ENCODE measurements around the gene LRRK1.

LRRK1 gene

DNA sequence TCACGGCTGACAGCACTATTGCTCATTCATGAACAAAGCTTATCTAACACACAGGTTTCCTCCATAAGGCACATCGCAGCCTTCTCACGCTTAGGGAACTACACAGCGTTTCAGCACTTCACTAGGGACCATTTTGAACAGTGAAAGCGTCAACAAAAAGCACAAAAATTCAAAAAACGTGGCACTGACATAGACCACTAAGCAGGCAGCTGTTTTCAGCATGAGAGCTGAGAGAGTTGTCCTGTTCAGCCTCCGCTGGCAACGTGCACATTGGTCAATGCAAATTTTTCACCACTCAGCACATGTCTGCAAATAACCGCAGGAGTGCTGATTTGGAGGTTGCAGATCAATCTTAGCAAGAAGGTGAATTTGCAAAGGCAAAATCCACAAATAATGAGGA, 109.2 kb downstream of the LRRK1 start:
- Histone ChIP-seq H3K27ac (ENCODE audit: insufficient read depth in 1 of 2, low read depth in 1 of 2, low read length in 2 of 2, poor library complexity in 1 of 2, severe bottlenecking in 2 of 2) (no peak overlapping the region), H3K9me3 (ENCODE audit: control extremely low read depth in 1 of 5, control insufficient read depth in 4 of 5, insufficient read depth in 2 of 5, low read depth in 1 of 5, low read length in 4 of 5) (no peaks in the 10 kb centered on the region), H3K4me3 (ENCODE audit: control insufficient read depth in 1 of 7, extremely low read depth in 1 of 7, insufficient read depth in 4 of 7, low read depth in 2 of 7, low read length in 6 of 7) (no peak overlapping the region), H3K27me3 (replicated peaks in 2 of 5; ENCODE audit: control insufficient read depth in 4 of 5, insufficient read depth in 5 of 5, low read length in 4 of 5) (no peaks in the 10 kb centered on the region), H3K36me3 (ENCODE audit: control insufficient read depth in 4 of 4, insufficient read depth in 4 of 4, low read length in 3 of 4) (peaks cover 2 to 76% (median 51%) of the 10 kb centered on the region in 4 experiments), H3K4me1 (ENCODE audit: control extremely low read depth in 1 of 4, control insufficient read depth in 4 of 4, insufficient read depth in 4 of 4, low read length in 3 of 4) (peaks cover 0 to 6% (median 1%) of the 10 kb centered on the region in 4 experiments)
- CTCF ChIA-PET: no interaction called here
- 92% methylated on average over 8 of the region's 9 CpGs for WGBS (ENCODE audit: insufficient coverage)
- POLR2A ChIA-PET: no interaction called here
- DNase-seq: no peak

DNA sequence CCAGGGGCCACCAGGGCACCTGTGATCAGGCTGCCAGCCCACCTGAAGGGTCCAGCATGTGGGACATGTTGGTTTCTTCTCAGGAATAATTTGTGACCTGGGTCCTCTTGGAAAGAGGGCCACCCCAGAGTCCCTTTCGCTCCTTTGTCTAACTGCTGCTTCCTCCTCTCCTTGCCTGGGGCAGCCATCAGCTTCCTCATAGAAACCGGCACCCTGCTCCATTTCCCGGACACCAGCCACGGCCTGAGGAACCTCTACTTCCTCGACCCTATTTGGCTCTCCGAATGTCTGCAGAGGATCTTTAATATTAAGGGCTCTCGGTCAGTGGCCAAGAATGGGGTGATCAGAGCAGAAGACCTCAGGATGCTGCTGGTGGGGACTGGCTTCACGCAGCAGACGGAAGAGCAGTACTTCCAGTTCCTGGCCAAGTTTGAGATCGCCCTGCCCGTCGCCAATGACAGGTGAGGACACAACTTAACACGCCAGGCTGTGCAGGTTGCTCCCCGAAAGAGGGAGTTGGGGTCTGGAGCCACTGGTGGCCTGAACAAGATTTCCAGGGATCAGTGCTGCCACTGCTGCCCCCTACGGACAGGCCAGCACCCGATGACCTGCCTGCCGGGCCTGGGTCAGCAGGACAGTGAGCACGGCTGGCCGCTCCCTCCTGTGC, 109.7 kb downstream of the LRRK1 start:
- ChIA-PET POLR2A (no interaction called here), CTCF (interaction anchor here (0.6 kb wide), 1 partner anchor 21 kb away, joined by 3 read pairs; no protein-coding TSS in a partner anchor)
- WGBS (ENCODE audit: insufficient coverage): 95% methylated on average over 15 of the region's 19 CpGs
- peaks cover 0 to 2% (median 0%) of the 10 kb centered on the region in 4 experiments for H3K4me1 ChIP-seq (ENCODE audit: control extremely low read depth in 1 of 4, control insufficient read depth in 4 of 4, insufficient read depth in 4 of 4, low read length in 3 of 4)
- H3K27me3 ChIP-seq (replicated peaks in 2 of 5; ENCODE audit: control insufficient read depth in 4 of 5, insufficient read depth in 5 of 5, low read length in 4 of 5): no peaks in the 10 kb centered on the region
- DNase-seq: no peak
- H3K36me3 ChIP-seq (ENCODE audit: control insufficient read depth in 4 of 4, insufficient read depth in 4 of 4, low read length in 3 of 4): peaks cover 2 to 76% (median 50%) of the 10 kb centered on the region in 4 experiments
- H3K27ac ChIP-seq (ENCODE audit: insufficient read depth in 1 of 2, low read depth in 1 of 2, low read length in 2 of 2, poor library complexity in 1 of 2, severe bottlenecking in 2 of 2): no peak overlapping the region
- no peak overlapping the region for H3K4me3 ChIP-seq (ENCODE audit: control insufficient read depth in 1 of 7, extremely low read depth in 1 of 7, insufficient read depth in 4 of 7, low read depth in 2 of 7, low read length in 6 of 7)
- peaks cover 0 to 3% (median 0%) of the 10 kb centered on the region in 5 experiments for H3K9me3 ChIP-seq (ENCODE audit: control extremely low read depth in 1 of 5, control insufficient read depth in 4 of 5, insufficient read depth in 2 of 5, low read depth in 1 of 5, low read length in 4 of 5)

DNA sequence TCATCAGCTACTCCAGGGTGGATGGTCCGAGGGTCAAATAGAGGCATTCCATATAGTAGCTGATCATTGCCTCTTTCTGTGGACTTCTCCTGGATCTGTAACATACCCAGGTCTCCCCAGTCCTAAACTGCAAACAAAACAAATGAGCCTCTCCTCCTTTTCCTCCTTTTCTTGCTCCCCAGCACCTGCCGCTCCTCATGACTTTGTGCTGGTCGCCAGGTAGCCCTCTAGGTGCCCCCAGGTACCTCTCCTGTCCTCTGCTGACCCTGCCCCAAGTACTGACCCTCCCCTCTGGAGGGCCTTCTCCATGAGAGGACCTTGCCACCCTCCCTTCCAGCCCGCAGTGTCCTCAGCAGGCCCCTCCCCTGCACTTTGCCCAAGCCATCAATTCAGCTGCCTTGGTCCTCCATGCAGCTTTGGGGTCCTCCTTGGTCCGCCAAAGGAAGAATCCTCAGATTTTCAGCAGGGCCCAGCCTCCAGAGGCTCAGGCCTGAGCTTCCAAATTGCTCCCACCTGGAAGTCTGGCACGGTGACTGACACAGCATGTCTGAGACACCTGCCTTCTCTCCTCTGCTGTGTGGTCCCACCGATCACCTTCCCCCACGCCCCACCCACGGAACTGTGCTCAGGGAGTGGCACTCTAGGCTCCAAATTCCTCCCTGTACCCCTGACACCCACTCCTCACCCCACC, 111.0 kb downstream of the LRRK1 start:
- Histone ChIP-seq H3K9me3 (ENCODE audit: control extremely low read depth in 1 of 5, control insufficient read depth in 4 of 5, insufficient read depth in 2 of 5, low read depth in 1 of 5, low read length in 4 of 5) (peaks cover 0 to 10% (median 0%) of the 10 kb centered on the region in 5 experiments), H3K36me3 (ENCODE audit: control insufficient read depth in 4 of 4, insufficient read depth in 4 of 4, low read length in 3 of 4) (peaks cover 2 to 69% (median 46%) of the 10 kb centered on the region in 4 experiments), H3K27me3 (replicated peaks in 2 of 5; ENCODE audit: control insufficient read depth in 4 of 5, insufficient read depth in 5 of 5, low read length in 4 of 5) (no peaks in the 10 kb centered on the region), H3K4me1 (ENCODE audit: control extremely low read depth in 1 of 4, control insufficient read depth in 4 of 4, insufficient read depth in 4 of 4, low read length in 3 of 4) (no peaks in the 10 kb centered on the region), H3K27ac (ENCODE audit: insufficient read depth in 1 of 2, low read depth in 1 of 2, low read length in 2 of 2, poor library complexity in 1 of 2, severe bottlenecking in 2 of 2) (no peak overlapping the region), H3K4me3 (ENCODE audit: control insufficient read depth in 1 of 7, extremely low read depth in 1 of 7, insufficient read depth in 4 of 7, low read depth in 2 of 7, low read length in 6 of 7) (no peak overlapping the region)
- no peak for DNase-seq
- 100% methylated on average over 9 of the region's 9 CpGs for WGBS (ENCODE audit: insufficient coverage)
- CTCF ChIA-PET: no interaction called here
- POLR2A ChIA-PET: interaction anchor here (0.6 kb wide), 1 partner anchor 20 kb away, joined by 3 read pairs; no protein-coding TSS in a partner anchor

DNA sequence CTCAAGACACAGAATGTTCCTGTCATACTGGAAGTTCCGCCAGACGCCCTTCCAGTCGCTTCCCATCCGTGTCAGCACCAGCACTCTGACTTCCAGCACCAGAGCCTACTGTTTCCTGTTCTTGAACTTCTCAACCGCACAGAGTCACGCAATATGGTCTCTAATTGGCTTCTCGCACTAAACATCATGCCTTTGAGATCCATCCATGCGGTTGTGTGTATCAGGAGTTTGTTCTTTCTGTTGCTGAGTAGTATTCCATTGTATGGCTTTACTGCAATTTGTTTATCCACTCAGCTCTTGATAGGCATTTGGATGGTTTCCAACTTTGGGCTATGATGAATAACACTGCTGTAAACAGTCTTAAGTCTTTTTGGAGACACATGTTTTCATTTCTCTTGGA, 112.1 kb downstream of the LRRK1 start:
- Histone ChIP-seq H3K27me3 (replicated peaks in 2 of 5; ENCODE audit: control insufficient read depth in 4 of 5, insufficient read depth in 5 of 5, low read length in 4 of 5) (no peaks in the 10 kb centered on the region), H3K27ac (ENCODE audit: insufficient read depth in 1 of 2, low read depth in 1 of 2, low read length in 2 of 2, poor library complexity in 1 of 2, severe bottlenecking in 2 of 2) (no peak overlapping the region), H3K4me1 (ENCODE audit: control extremely low read depth in 1 of 4, control insufficient read depth in 4 of 4, insufficient read depth in 4 of 4, low read length in 3 of 4) (peaks cover 0 to 6% (median 1%) of the 10 kb centered on the region in 4 experiments), H3K9me3 (ENCODE audit: control extremely low read depth in 1 of 5, control insufficient read depth in 4 of 5, insufficient read depth in 2 of 5, low read depth in 1 of 5, low read length in 4 of 5) (peaks cover 0 to 10% (median 0%) of the 10 kb centered on the region in 5 experiments), H3K36me3 (ENCODE audit: control insufficient read depth in 4 of 4, insufficient read depth in 4 of 4, low read length in 3 of 4) (peaks cover 0 to 59% (median 38%) of the 10 kb centered on the region in 4 experiments), H3K4me3 (ENCODE audit: control insufficient read depth in 1 of 7, extremely low read depth in 1 of 7, insufficient read depth in 4 of 7, low read depth in 2 of 7, low read length in 6 of 7) (no peak overlapping the region)
- 100% methylated on average over 8 of the region's 8 CpGs for WGBS (ENCODE audit: insufficient coverage)
- no peak for DNase-seq
- CTCF ChIA-PET: interaction anchor here (1.7 kb wide), 1 partner anchor 15 kb away, joined by 17 read pairs; no protein-coding TSS in a partner anchor
- POLR2A ChIA-PET: interaction anchor here (0.6 kb wide), 1 partner anchor 118 kb away, joined by 3 read pairs; no protein-coding TSS in a partner anchor

DNA sequence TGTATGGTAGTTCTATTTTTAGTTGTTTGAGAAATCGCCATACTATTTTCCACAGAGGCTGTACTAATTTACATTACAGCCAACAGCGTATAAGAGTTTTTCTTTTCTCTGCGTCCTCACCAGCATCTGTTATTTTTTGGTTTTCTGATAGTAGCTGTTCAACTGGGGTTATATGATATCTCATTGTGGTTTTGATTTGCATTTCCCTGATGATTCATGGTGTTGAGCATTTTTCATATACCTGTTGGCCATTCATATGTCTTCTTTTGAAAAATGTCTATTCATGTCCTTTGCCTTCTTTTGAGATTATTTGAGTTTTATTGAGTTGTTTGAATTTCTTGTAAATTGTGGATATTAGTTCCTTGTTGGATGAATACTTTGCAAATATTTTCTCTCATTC, 114.6 kb downstream of the LRRK1 start:
- Histone ChIP-seq H3K9me3 (ENCODE audit: control extremely low read depth in 1 of 5, control insufficient read depth in 4 of 5, insufficient read depth in 2 of 5, low read depth in 1 of 5, low read length in 4 of 5) (peaks cover 0 to 10% (median 0%) of the 10 kb centered on the region in 5 experiments), H3K4me3 (ENCODE audit: control insufficient read depth in 1 of 7, extremely low read depth in 1 of 7, insufficient read depth in 4 of 7, low read depth in 2 of 7, low read length in 6 of 7) (no peak overlapping the region), H3K36me3 (ENCODE audit: control insufficient read depth in 4 of 4, insufficient read depth in 4 of 4, low read length in 3 of 4) (peaks cover 0 to 53% (median 29%) of the 10 kb centered on the region in 4 experiments), H3K27me3 (replicated peaks in 2 of 5; ENCODE audit: control insufficient read depth in 4 of 5, insufficient read depth in 5 of 5, low read length in 4 of 5) (no peaks in the 10 kb centered on the region), H3K4me1 (ENCODE audit: control extremely low read depth in 1 of 4, control insufficient read depth in 4 of 4, insufficient read depth in 4 of 4, low read length in 3 of 4) (peaks cover 0 to 6% (median 1%) of the 10 kb centered on the region in 4 experiments), H3K27ac (ENCODE audit: insufficient read depth in 1 of 2, low read depth in 1 of 2, low read length in 2 of 2, poor library complexity in 1 of 2, severe bottlenecking in 2 of 2) (no peak overlapping the region)
- CTCF ChIA-PET: interaction anchor here (1.8 kb wide), 1 partner anchor 14 kb away, joined by 8 read pairs; no protein-coding TSS in a partner anchor
- WGBS (ENCODE audit: insufficient coverage): no CpG with 5 or more reads among the region's 3 CpGs
- POLR2A ChIA-PET: no interaction called here
- peak in 2 of 3 donors; percentile 39 to 60 for DNase-seq

DNA sequence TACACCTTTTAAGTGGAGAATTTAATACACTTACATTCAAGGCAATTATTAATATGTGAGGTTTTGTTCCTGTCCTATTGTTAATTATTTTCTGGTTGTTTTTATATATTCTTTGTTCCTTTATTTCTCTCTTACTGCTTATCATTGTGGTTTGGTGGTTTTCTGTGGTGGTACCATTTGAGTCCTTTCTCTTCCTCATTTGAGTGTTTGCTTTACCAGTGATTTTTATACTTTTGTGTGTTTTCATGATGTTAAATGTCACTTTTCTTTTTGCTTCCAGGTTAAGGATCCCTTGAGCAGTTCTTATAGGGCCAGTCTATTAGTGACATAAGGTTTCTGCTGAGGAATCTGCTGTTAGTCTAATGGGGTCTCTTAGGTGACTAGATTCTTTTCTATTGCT, 116.5 kb downstream of the LRRK1 start:
- Histone ChIP-seq H3K27me3 (replicated peaks in 2 of 5; ENCODE audit: control insufficient read depth in 4 of 5, insufficient read depth in 5 of 5, low read length in 4 of 5) (no peaks in the 10 kb centered on the region), H3K36me3 (ENCODE audit: control insufficient read depth in 4 of 4, insufficient read depth in 4 of 4, low read length in 3 of 4) (peaks cover 0 to 42% (median 19%) of the 10 kb centered on the region in 4 experiments)
- CTCF ChIA-PET: no interaction called here

DNA sequence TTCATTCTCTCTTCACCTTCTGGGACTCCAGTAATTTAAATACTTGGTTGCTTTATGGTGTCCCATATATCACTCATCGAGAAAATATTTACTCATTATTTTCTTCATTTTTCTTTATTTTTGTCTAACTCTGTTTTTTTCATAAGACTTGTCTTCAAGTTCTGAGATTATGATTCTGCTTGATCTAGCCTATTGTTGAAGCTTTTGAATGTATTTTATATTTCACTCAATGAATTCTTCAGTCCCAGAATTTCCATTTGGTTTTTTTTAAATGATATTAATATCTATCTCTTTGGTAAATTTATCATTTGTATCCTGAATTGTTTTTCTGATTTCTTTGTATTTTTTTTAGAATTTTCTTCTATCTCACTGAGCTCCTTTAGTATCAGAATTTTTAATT, 117.0 kb downstream of the LRRK1 start:
- H3K4me3 ChIP-seq (ENCODE audit: control insufficient read depth in 1 of 7, extremely low read depth in 1 of 7, insufficient read depth in 4 of 7, low read depth in 2 of 7, low read length in 6 of 7): no peak overlapping the region
- H3K9me3 ChIP-seq (ENCODE audit: control extremely low read depth in 1 of 5, control insufficient read depth in 4 of 5, insufficient read depth in 2 of 5, low read depth in 1 of 5, low read length in 4 of 5): peaks cover 0 to 19% (median 0%) of the 10 kb centered on the region in 5 experiments
- H3K27ac ChIP-seq (ENCODE audit: insufficient read depth in 1 of 2, low read depth in 1 of 2, low read length in 2 of 2, poor library complexity in 1 of 2, severe bottlenecking in 2 of 2): no peak overlapping the region
- H3K4me1 ChIP-seq (ENCODE audit: control extremely low read depth in 1 of 4, control insufficient read depth in 4 of 4, insufficient read depth in 4 of 4, low read length in 3 of 4): peaks cover 0 to 6% (median 1%) of the 10 kb centered on the region in 4 experiments
- CTCF ChIA-PET: interaction anchor here (0.6 kb wide), 1 partner anchor 252 kb away, joined by 3 read pairs; no protein-coding TSS in a partner anchor
- peak in 1 of 3 donors; percentile 8 for DNase-seq
- peaks cover 0 to 40% (median 14%) of the 10 kb centered on the region in 4 experiments for H3K36me3 ChIP-seq (ENCODE audit: control insufficient read depth in 4 of 4, insufficient read depth in 4 of 4, low read length in 3 of 4)
- WGBS (ENCODE audit: insufficient coverage): no CpG with 5 or more reads among the region's 1 CpG
- H3K27me3 ChIP-seq (replicated peaks in 2 of 5; ENCODE audit: control insufficient read depth in 4 of 5, insufficient read depth in 5 of 5, low read length in 4 of 5): no peaks in the 10 kb centered on the region
- POLR2A ChIA-PET: no interaction called here

More for the DNA sequence above, 116.5 kb downstream of the LRRK1 start:
- peak; percentile 72 to 95 (median 92) for DNase-seq
- no peak overlapping the region for H3K27ac ChIP-seq (ENCODE audit: insufficient read depth in 1 of 2, low read depth in 1 of 2, low read length in 2 of 2, poor library complexity in 1 of 2, severe bottlenecking in 2 of 2)
- POLR2A ChIA-PET: no interaction called here
- H3K9me3 ChIP-seq (ENCODE audit: control extremely low read depth in 1 of 5, control insufficient read depth in 4 of 5, insufficient read depth in 2 of 5, low read depth in 1 of 5, low read length in 4 of 5): peaks cover 0 to 14% (median 0%) of the 10 kb centered on the region in 5 experiments
- no peak overlapping the region for H3K4me3 ChIP-seq (ENCODE audit: control insufficient read depth in 1 of 7, extremely low read depth in 1 of 7, insufficient read depth in 4 of 7, low read depth in 2 of 7, low read length in 6 of 7)
- peaks cover 0 to 6% (median 1%) of the 10 kb centered on the region in 4 experiments for H3K4me1 ChIP-seq (ENCODE audit: control extremely low read depth in 1 of 4, control insufficient read depth in 4 of 4, insufficient read depth in 4 of 4, low read length in 3 of 4)
